Karpas-422 (cell line): ENCODE data around the gene TET3. TPM values are rescaled to one million over a fixed set of nuclear protein-coding genes. Genes with fewer than 3 reads are reported as not detected.

Source experiments
- DNase-seq: peaks from one replicate; pipeline ENCODE4 v3.0.0-alpha.2; 2015
- H2AFZ ChIP-seq: fragments of 200-600 bp; sonication (generic); 2 replicates; pipeline ENCODE4 v1.6.1; 2014; ENCODE audit warnings: antibody characterized with exemption, low read length, mixed read lengths
- H3K27ac ChIP-seq: fragments of 200-600 bp; sonication (generic); 2 replicates; pipeline ENCODE4 v1.5.1; 2014; ENCODE audit warnings: mild to moderate bottlenecking, low read length, moderate library complexity
- H3K27me3 ChIP-seq: fragments of 200-600 bp; sonication (generic); 2 replicates; pipeline ENCODE4 v1.6.1; 2014; ENCODE audit warnings: low read length, mixed read lengths
- H3K36me3 ChIP-seq: fragments of 200-600 bp; sonication (generic); 2 replicates; pipeline ENCODE4 v1.6.1; 2014; ENCODE audit warnings: low read length, mixed read lengths; ENCODE audit not compliant: insufficient read depth
- H3K4me1 ChIP-seq: fragments of 200-600 bp; sonication (generic); 2 replicates; pipeline ENCODE4 v1.6.1; 2014; ENCODE audit warnings: mild to moderate bottlenecking, low read length, mixed read lengths
- H3K4me2 ChIP-seq: fragments of 200-600 bp; sonication (generic); 2 replicates; pipeline ENCODE4 v1.6.1; 2014; ENCODE audit warnings: low read length, low read depth, mild to moderate bottlenecking; ENCODE audit not compliant: poor library complexity, severe bottlenecking
- H3K4me3 ChIP-seq: fragments of 200-600 bp; sonication (generic); 2 replicates; pipeline ENCODE4 v1.5.1; 2014; ENCODE audit warnings: mild to moderate bottlenecking, antibody characterized with exemption, low read length, mixed read lengths
- H3K79me2 ChIP-seq: fragments of 200-600 bp; sonication (generic); 2 replicates; pipeline ENCODE4 v1.6.1; 2014; ENCODE audit warnings: mild to moderate bottlenecking, low read length, mixed read lengths
- H3K9ac ChIP-seq: fragments of 200-600 bp; sonication (generic); 2 replicates; pipeline ENCODE4 v1.6.0; 2014; ENCODE audit warnings: low read length
- H3K9me2 ChIP-seq: fragments of 200-600 bp; sonication (generic), shearing (Covaris generic); replicated peaks from 2 replicates; pipeline ENCODE4 v1.6.0; 2014; ENCODE audit warnings: mild to moderate bottlenecking, low read length, moderate library complexity; ENCODE audit not compliant: insufficient read depth
- H3K9me3 ChIP-seq: fragments of 300-700, 200-600 bp; sonication (generic); 2 replicates; pipeline ENCODE4 v1.6.1; 2014; ENCODE audit warnings: low read length, mixed read lengths
- H4K20me1 ChIP-seq: fragments of 200-600 bp; sonication (generic); 2 replicates; pipeline ENCODE4 v1.6.1; 2014; ENCODE audit warnings: mild to moderate bottlenecking, antibody characterized with exemption, low read length, low read depth; ENCODE audit not compliant: insufficient read depth
- total RNA-seq: library from RNA; depleted of rRNA; stranded (reverse); fragments of >200 nt; shearing (Covaris generic); gene quantifications from 2 replicates; pipeline ENCODE4 v1.2.3, GENCODE V29; 2014; ENCODE audit warnings: low replicate concordance

The TET3 gene
- total RNA-seq, 1 experiment from 2014 or later: 13.6 TPM

DNA sequence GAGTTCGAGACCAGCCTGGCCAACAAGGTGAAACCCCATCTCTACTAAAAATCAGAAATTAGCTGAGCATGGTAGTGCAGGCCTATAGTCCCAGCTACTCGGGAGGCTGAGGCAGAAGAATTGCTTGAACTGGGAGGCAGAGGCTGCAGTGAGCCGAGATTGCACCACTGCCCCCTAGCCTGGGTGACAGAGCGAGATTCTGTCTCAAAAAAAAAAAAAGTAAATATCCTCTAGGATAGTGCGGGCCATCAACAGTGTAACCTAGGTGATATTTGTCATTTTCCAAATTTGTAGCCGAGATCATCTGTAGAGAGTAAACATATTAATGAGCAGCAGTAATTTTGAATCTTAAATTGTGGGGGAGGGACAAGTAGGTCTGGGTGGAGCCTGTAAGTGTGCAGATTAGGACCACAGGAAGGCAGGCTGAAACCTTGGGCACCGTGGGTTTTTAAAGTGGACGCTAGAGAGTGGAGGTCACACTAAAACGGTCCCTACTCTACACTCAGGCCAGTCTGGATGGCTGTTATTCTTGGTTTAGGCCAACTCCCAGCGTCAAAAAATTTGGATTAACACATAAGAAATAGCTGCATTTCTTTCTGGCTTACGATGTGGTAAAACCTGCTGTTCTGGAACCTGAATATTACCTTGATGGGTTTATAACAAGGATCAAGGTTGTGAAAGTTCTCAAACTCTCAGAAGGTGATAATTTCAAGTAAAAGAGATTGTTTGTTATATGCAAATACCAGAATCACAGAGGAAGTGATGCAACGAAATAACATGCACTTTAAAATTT, 22.7 kb upstream of the TET3 start:
- H3K9ac ChIP-seq: no peak overlapping the region
- peak; percentile 51 for DNase-seq
- no peaks in the 10 kb centered on the region for H3K79me2 ChIP-seq
- no peaks in the 10 kb centered on the region for H3K27me3 ChIP-seq
- no peaks in the 10 kb centered on the region for H3K9me2 ChIP-seq
- H4K20me1 ChIP-seq: peaks cover 20% of the 10 kb centered on the region; the same call in 1 of the 2 replicates
- H3K36me3 ChIP-seq: peaks cover 25% of the 10 kb centered on the region
- no peak overlapping the region for H3K4me2 ChIP-seq
- H3K4me3 ChIP-seq: no peak overlapping the region
- H3K27ac ChIP-seq: no peak overlapping the region
- no peaks in the 10 kb centered on the region for H3K4me1 ChIP-seq
- no peak overlapping the region for H2AFZ ChIP-seq
- no peaks in the 10 kb centered on the region for H3K9me3 ChIP-seq

DNA sequence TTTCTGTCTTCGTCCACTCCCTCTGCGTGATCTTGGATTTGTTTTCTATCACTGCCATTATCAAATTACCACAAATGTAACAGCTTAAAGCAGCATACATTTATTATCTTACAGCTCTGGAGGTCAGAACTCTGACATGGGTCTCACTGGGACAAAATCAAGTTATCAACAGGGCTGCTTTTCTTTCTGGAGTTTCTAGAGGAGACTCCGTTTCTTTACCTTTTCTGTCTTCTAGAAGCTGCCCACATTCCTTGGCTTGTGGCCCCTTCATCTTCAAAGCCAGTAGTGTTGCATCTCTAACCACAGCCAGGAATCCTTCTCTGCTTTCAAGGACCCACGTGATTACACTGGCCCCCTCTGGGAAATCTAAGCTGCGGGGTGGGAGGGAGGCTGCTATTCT, 21.9 kb upstream of the TET3 start:
- Histone ChIP-seq H3K36me3 (peaks cover 20% of the 10 kb centered on the region), H3K9me3 (no peaks in the 10 kb centered on the region), H3K9ac (no peak overlapping the region), H3K79me2 (no peaks in the 10 kb centered on the region), H3K4me1 (no peaks in the 10 kb centered on the region), H3K4me2 (no peak overlapping the region), H3K27me3 (no peaks in the 10 kb centered on the region), H3K27ac (no peak overlapping the region), H2AFZ (no peak overlapping the region), H3K4me3 (no peak overlapping the region), H3K9me2 (no peaks in the 10 kb centered on the region), H4K20me1 (peaks cover 12% of the 10 kb centered on the region; the same call in 1 of the 2 replicates)
- DNase-seq: no peak

DNA sequence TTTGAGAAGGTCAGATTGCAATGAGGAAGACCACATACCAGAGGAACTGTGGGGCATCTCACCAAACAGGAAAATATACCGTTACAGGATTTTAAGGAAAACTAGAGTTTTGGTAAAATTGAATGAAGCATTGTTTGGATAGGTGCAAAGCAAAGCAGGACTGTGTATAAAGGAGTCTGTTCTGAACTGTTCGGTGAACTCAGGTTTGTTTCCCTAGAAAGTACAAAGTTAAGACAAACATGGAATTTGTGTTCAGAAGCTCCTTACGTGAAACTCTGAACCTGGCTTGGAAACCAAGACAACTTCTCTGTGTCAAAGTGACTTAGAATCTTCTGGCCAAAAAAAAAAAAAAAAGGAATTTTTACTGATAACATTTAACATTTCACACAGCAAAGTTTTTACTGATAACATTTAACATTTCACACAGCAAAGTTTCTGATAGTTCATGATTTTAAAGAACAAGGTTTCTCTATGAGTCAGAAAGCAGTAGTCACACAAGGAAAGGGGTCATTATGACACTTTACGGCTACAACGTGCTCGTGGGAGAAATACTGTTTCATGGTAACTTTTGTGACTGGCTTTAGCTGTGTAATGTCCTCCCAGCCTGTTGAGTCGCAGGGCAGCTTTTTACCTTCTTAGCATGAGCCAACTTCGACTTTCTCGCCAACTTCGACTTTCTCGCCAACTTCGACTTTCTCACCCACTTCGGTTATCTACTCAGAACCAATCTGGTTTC, 21.2 kb upstream of the TET3 start:
- H3K9ac ChIP-seq: no peak overlapping the region
- no peaks in the 10 kb centered on the region for H3K4me1 ChIP-seq
- H3K4me2 ChIP-seq: no peak overlapping the region
- no peak overlapping the region for H3K4me3 ChIP-seq
- H3K27ac ChIP-seq: no peak overlapping the region
- H2AFZ ChIP-seq: no peak overlapping the region
- H3K27me3 ChIP-seq: no peaks in the 10 kb centered on the region
- no peaks in the 10 kb centered on the region for H3K9me3 ChIP-seq
- no peaks in the 10 kb centered on the region for H3K9me2 ChIP-seq
- no peak for DNase-seq
- peaks cover 4% of the 10 kb centered on the region; the same call in 1 of the 2 replicates for H4K20me1 ChIP-seq
- no peaks in the 10 kb centered on the region for H3K79me2 ChIP-seq
- H3K36me3 ChIP-seq: peaks cover 13% of the 10 kb centered on the region

DNA sequence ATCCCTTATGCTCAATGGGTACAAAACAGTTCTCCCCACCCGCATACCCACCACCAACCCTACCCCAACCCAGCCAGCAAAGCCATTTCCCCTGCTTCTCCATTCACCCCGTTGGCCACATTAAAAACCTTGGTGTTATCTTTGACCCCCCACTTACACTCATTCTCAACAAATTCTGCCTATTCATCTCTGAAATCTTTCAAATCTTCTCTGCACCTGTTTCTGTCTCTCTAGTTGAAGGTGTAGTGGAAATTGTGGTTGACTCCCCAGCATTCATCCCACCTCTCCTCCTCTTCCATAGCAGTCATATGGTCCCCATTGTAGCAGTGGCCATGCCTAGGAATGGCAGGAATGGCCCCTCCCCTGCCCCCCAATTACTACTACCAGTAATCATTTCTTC, 20.5 kb upstream of the TET3 start:
- Histone ChIP-seq H3K36me3 (peaks cover 6% of the 10 kb centered on the region), H3K9me3 (no peaks in the 10 kb centered on the region), H4K20me1 (peaks cover 3% of the 10 kb centered on the region; the same call in 1 of the 2 replicates), H3K9me2 (no peaks in the 10 kb centered on the region), H3K79me2 (no peaks in the 10 kb centered on the region), H2AFZ (no peak overlapping the region), H3K27me3 (no peaks in the 10 kb centered on the region), H3K4me1 (no peaks in the 10 kb centered on the region), H3K27ac (no peak overlapping the region), H3K9ac (no peak overlapping the region), H3K4me2 (no peak overlapping the region), H3K4me3 (no peak overlapping the region)
- no peak for DNase-seq

DNA sequence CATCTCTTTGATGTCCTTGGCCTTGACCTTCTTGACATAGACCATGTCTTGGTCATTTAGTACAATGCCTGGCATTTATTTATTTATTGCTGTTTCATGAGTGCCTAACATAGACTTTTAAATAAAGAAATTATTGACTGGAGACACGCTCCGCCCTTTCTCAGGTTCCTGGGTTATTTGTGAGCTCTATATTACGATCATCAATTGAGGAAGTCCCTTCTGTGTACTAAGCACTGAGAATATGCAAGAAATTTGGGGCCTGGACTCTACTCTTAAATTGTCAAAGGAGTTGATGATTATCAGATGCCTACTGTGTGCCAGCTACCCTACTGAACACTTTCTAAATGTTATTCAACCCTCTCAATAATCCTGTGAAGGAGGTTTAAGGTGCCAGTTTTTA, 19.7 kb upstream of the TET3 start:
- Histone ChIP-seq H4K20me1 (0 out of 2 replicates have a peak, but pooled peaks cover 3% of the 10 kb centered on the region), H3K27me3 (no peaks in the 10 kb centered on the region), H3K9me3 (no peaks in the 10 kb centered on the region), H3K9me2 (no peaks in the 10 kb centered on the region), H3K4me2 (no peak overlapping the region), H3K36me3 (no peaks in the 10 kb centered on the region), H3K9ac (no peak overlapping the region), H3K4me1 (no peaks in the 10 kb centered on the region), H2AFZ (no peak overlapping the region), H3K27ac (no peak overlapping the region), H3K79me2 (no peaks in the 10 kb centered on the region), H3K4me3 (no peak overlapping the region)
- DNase-seq: no peak

DNA sequence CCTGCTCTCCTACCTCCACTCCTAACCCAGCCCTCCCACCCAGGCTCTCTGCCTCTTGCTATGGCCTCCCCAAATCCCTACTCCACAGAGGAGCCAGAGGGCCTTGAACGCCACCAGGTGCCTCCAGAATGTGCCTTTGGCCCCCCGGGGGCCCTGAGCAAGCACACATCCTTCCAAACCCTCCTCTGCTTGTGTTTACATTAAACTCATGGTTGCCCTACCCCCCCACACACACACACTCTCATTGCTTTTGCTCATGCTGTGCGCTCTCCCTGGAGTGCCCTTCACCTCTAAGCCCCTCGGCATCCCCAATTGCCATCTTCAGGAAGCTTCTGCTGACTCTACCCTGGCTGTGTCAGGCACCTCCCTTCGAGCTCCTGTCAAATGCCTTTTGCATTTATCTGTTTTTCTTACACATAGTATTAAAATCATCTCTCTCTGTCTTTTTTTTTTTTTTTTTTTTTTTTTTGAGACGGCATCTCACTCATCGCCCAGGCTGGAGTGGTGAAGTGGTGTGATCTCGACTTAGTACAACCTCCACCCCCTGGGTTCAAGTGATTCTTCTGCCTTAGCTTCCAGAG, 16.3 kb upstream of the TET3 start:
- H2AFZ ChIP-seq: no peak overlapping the region
- no peak overlapping the region for H3K4me3 ChIP-seq
- no peak overlapping the region for H3K27ac ChIP-seq
- H4K20me1 ChIP-seq: peaks cover 15% of the 10 kb centered on the region; the same call in 1 of the 2 replicates
- H3K9me2 ChIP-seq: no peaks in the 10 kb centered on the region
- no peaks in the 10 kb centered on the region for H3K79me2 ChIP-seq
- H3K4me1 ChIP-seq: peaks cover 21% of the 10 kb centered on the region
- no peak overlapping the region for H3K4me2 ChIP-seq
- no peaks in the 10 kb centered on the region for H3K9me3 ChIP-seq
- H3K27me3 ChIP-seq: no peaks in the 10 kb centered on the region
- no peak for DNase-seq
- no peaks in the 10 kb centered on the region for H3K36me3 ChIP-seq
- no peak overlapping the region for H3K9ac ChIP-seq

DNA sequence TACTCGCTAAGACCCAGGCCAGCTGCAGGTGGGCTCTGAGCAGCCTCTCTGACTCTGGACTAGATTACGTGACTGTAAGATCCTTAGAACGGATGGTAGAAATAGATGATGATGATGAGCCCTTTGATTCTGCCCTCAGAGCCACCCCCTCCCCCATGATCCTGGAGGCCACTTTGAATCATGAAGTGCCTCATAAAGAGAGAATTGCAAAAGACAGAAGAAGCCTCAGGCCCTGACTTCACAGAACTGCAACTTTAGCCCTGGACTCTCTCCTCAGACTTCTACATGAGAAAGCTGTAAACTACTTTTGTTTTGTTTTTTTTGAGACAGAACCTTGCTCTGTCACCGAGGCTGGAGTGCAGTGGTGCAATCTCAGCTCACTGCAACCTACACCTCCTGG, 15.4 kb upstream of the TET3 start:
- H3K27ac ChIP-seq: no peak overlapping the region

DNA sequence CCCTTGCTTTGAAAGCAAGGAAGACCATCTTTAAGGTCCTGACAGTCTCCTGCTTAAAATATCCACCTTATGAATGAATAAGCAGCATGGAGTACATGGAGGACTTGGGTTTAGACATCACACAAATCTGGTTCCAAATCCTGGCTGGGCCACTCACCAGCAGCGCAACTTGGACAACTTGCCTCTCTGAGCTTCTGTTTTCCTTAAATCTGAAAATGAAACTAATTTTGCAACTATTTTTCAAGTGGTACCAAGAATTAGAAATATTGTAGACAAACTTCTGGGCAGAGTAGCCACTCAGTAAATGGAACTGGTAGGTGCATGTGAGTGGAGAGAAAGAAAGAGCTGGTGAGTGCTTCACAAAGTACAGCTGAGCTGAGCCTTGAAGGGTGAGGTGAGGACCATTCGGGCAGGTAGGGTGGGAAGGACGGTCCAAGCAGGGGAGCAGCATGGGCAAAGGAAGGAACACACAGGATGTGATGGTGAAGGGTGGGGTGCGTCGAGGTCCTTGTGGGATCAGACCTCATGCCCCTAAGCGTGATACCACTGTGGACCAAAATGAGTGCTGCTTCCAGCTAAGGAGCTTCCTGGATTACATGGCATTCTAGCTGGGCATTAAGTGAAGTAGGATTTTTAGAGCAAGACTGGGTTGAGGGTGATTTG, 14.4 kb upstream of the TET3 start:
- H3K27ac ChIP-seq: no peak overlapping the region
- no peaks in the 10 kb centered on the region for H3K27me3 ChIP-seq
- peaks cover 15% of the 10 kb centered on the region; the same call in 1 of the 2 replicates for H4K20me1 ChIP-seq
- H2AFZ ChIP-seq: no peak overlapping the region
- H3K36me3 ChIP-seq: no peaks in the 10 kb centered on the region
- H3K9me3 ChIP-seq: no peaks in the 10 kb centered on the region
- H3K9ac ChIP-seq: no peak overlapping the region
- no peak for DNase-seq
- no peak overlapping the region for H3K4me3 ChIP-seq
- H3K4me1 ChIP-seq: peaks cover 21% of the 10 kb centered on the region
- no peaks in the 10 kb centered on the region for H3K79me2 ChIP-seq
- H3K9me2 ChIP-seq: no peaks in the 10 kb centered on the region
- no peak overlapping the region for H3K4me2 ChIP-seq

More for the DNA sequence above, 15.4 kb upstream of the TET3 start:
- Histone ChIP-seq H3K27me3 (no peaks in the 10 kb centered on the region), H3K36me3 (no peaks in the 10 kb centered on the region), H3K9me2 (no peaks in the 10 kb centered on the region), H4K20me1 (peaks cover 15% of the 10 kb centered on the region; the same call in 1 of the 2 replicates), H2AFZ (no peak overlapping the region), H3K9ac (no peak overlapping the region), H3K9me3 (no peaks in the 10 kb centered on the region), H3K4me1 (peaks cover 21% of the 10 kb centered on the region), H3K4me3 (no peak overlapping the region), H3K4me2 (no peak overlapping the region), H3K79me2 (no peaks in the 10 kb centered on the region)
- DNase-seq: no peak
